K562 (cell line): Measurements from ENCODE around the gene KNOP1. TPM values are rescaled to one million over a fixed set of nuclear protein-coding genes. Genes with fewer than 3 reads are reported as not detected.

Source experiments
- ARID2 ChIP-seq: fragments of 450-650 bp; IDR thresholded peaks from 2 replicates; pipeline ENCODE4 v1.6.1; 2017; ENCODE audit warnings: antibody characterized with exemption, mild to moderate bottlenecking
- ESRRA ChIP-seq: fragments of 450-650 bp; IDR thresholded peaks from 2 replicates; pipeline ENCODE4 v1.6.1; 2014; ENCODE audit warnings: low read depth, mild to moderate bottlenecking, moderate library complexity, borderline replicate concordance
- GTF2A2 ChIP-seq: IDR thresholded peaks from 2 replicates; pipeline ENCODE4 v1.6.1; 2016; ENCODE audit warnings: mild to moderate bottlenecking, missing genetic modification characterization, missing compliant biosample characterization
- HES1 ChIP-seq: fragments of 450-650 bp; IDR thresholded peaks from 2 replicates; pipeline ENCODE4 v1.6.1; 2016; ENCODE audit warnings: low read depth, mild to moderate bottlenecking, moderate library complexity
- HEY1 ChIP-seq: fragments of 250-450 bp; sonication (Bioruptor Pico); IDR thresholded peaks from 2 replicates; pipeline ENCODE4 v1.5.0; 2020; ENCODE audit warnings: mild to moderate bottlenecking, moderate library complexity, borderline replicate concordance
- HMG20B ChIP-seq: fragments of 250-450 bp; sonication (Bioruptor Pico); IDR thresholded peaks from 2 replicates; pipeline ENCODE4 v1.5.0; 2021; ENCODE audit warnings: mild to moderate bottlenecking
- MEIS2 ChIP-seq: fragments of 450-650 bp; IDR thresholded peaks from 2 replicates; pipeline ENCODE4 v1.6.1; 2014; ENCODE audit warnings: mild to moderate bottlenecking; ENCODE audit not compliant: partially characterized antibody
- MIER1 ChIP-seq: fragments of 450-650 bp; IDR thresholded peaks from 2 replicates; pipeline ENCODE4 v1.6.1; 2016; ENCODE audit warnings: antibody characterized with exemption, mild to moderate bottlenecking, low read depth
- PHF20 ChIP-seq: fragments of 450-650 bp; IDR thresholded peaks from 2 replicates; pipeline ENCODE4 v1.6.1; 2018; ENCODE audit not compliant: partially characterized antibody
- PHF8 ChIP-seq: fragments of 200-600 bp; sonication (generic); IDR thresholded peaks from 2 replicates; pipeline ENCODE4 v1.6.1; 2012; ENCODE audit warnings: mixed run types, mild to moderate bottlenecking, inconsistent platforms, low read length, moderate library complexity, borderline replicate concordance
- PPARD ChIP-seq: fragments of 250-450 bp; sonication (Bioruptor Pico); IDR thresholded peaks from 2 replicates; pipeline ENCODE4 v1.8.0; 2022; ENCODE audit warnings: inconsistent platforms, mild to moderate bottlenecking, moderate library complexity
- RBM25 ChIP-seq: fragments of 200-400 bp; formaldehyde crosslinking; IDR thresholded peaks from 2 replicates; pipeline ENCODE4 v1.6.1; 2018; ENCODE audit warnings: low read length, low read depth, moderate library complexity; ENCODE audit not compliant: severe bottlenecking
- SMAD1 ChIP-seq: fragments of 150-350 bp; IDR thresholded peaks from 2 replicates; pipeline ENCODE4 v1.6.1; 2014; ENCODE audit warnings: low read length, low read depth; ENCODE audit not compliant: partially characterized antibody
- TARDBP ChIP-seq: fragments of 450-650 bp; IDR thresholded peaks from 2 replicates; pipeline ENCODE4 v1.6.1; 2016
- TSC22D4 ChIP-seq: fragments of 450-650 bp; IDR thresholded peaks from 2 replicates; pipeline ENCODE4 v1.6.1; 2016; ENCODE audit warnings: missing genetic modification characterization, missing biosample characterization, control low read depth
- ZNF133 ChIP-seq: fragments of 250-450 bp; sonication (Bioruptor Pico); IDR thresholded peaks from 2 replicates; pipeline ENCODE4 v1.4.0; 2020; ENCODE audit warnings: mild to moderate bottlenecking
- ZNF224 ChIP-seq: sonication (generic); formaldehyde crosslinking; IDR thresholded peaks from 2 replicates; pipeline ENCODE4 v1.8.0; 2022; ENCODE audit warnings: mild to moderate bottlenecking, missing genetic modification reagents
- ZNF507 ChIP-seq: conservative IDR thresholded peaks from 2 replicates; pipeline ENCODE4 v1.6.1; 2017; ENCODE audit warnings: missing genetic modification characterization, missing compliant biosample characterization
- polyA plus RNA-seq, 8 experiments: library from polyadenylated mRNA; depleted of rRNA in 4 of 8; stranded (reverse) in 5 of 8; unstranded in 3 of 8; fragments of >200 nt; fragmentation: Nextera tagmentation in 2 of 8; fragmentation: Illumina TruSeq in 1 of 8; extraction: Ambion mirVana in 2 of 8; extraction: Trizol in 1 of 8; gene quantifications; 2 replicates each; pipeline versions ENCODE4 v1.2.1 to v1.2.3, GENCODE V29; 2011 to 2014; ENCODE audit warnings: inconsistent platforms in 1 of 8, missing spikeins in 1 of 8
- total RNA-seq, 7 experiments: library from RNA; depleted of rRNA in 6 of 7; stranded (reverse); fragments of >200 nt in 6 of 7; fragmentation: Illumina TruSeq in 2 of 7; extraction: Trizol in 2 of 7; gene quantifications; 2 replicates each; pipeline versions ENCODE4 v1.2.1 to v1.2.3, GENCODE V29; 2011 to 2021; ENCODE audit warnings: low replicate concordance in 1 of 7
- TF ChIP-seq, protein P1 (sequence below): IDR thresholded peaks from 2 replicates; pipeline ENCODE4 v1.6.1; 2011; ENCODE audit not compliant: insufficient read length; ENCODE audit errors: extremely low read depth
- TF ChIP-seq, protein P2 (sequence below): sonication (generic); formaldehyde crosslinking; IDR thresholded peaks from 2 replicates; pipeline ENCODE4 v1.8.0; 2022; ENCODE audit warnings: mild to moderate bottlenecking, missing genetic modification reagents
- TF ChIP-seq, protein P3 (sequence below), 2 experiments: fragments of 450-650 bp in 1 of 2; IDR thresholded peaks; 2 replicates each; pipeline ENCODE4 v1.6.1; 2011 to 2017; ENCODE audit warnings: low read depth in 2 of 2, antibody characterized with exemption in 1 of 2, borderline replicate concordance in 1 of 2, low read length in 1 of 2, mild to moderate bottlenecking in 1 of 2, mixed read lengths in 1 of 2; ENCODE audit not compliant: control insufficient read depth in 1 of 2

Gene KNOP1
- total and polyA plus RNA-seq, 9 of the 15 experiments (the other 6 are each of a cell fraction or from before 2014, with no cell fraction given), result 22.4 to 57.6 (median 39.3) TPM

- TF ChIP-seq, protein P1, sequence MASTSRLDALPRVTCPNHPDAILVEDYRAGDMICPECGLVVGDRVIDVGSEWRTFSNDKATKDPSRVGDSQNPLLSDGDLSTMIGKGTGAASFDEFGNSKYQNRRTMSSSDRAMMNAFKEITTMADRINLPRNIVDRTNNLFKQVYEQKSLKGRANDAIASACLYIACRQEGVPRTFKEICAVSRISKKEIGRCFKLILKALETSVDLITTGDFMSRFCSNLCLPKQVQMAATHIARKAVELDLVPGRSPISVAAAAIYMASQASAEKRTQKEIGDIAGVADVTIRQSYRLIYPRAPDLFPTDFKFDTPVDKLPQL, result no peak
- no peak for TF ChIP-seq SMAD1
- TF ChIP-seq TARDBP, result no peak
- TF ChIP-seq PPARD (CRISPR knock-in tag), result no peak
- TF ChIP-seq ZNF507 (tag), result no peak
- no peak for TF ChIP-seq PHF20
- TF ChIP-seq ZNF133, result no peak
- TF ChIP-seq, protein P2, sequence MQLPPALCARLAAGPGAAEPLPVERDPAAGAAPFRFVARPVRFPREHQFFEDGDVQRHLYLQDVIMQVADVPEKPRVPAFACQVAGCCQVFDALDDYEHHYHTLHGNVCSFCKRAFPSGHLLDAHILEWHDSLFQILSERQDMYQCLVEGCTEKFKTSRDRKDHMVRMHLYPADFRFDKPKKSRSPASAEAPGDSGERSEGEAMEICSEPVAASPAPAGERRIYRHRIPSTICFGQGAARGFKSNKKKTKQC (CRISPR knock-in tag), result no peak
- peak; percentile 24 for TF ChIP-seq MEIS2
- TF ChIP-seq ARID2, result no peak
- no peak for TF ChIP-seq HES1
- no peak for TF ChIP-seq ZNF224
- TF ChIP-seq ESRRA, result no peak
- TF ChIP-seq MIER1, result no peak
- no peak for TF ChIP-seq GTF2A2 (tag)
- TF ChIP-seq, protein P3, sequence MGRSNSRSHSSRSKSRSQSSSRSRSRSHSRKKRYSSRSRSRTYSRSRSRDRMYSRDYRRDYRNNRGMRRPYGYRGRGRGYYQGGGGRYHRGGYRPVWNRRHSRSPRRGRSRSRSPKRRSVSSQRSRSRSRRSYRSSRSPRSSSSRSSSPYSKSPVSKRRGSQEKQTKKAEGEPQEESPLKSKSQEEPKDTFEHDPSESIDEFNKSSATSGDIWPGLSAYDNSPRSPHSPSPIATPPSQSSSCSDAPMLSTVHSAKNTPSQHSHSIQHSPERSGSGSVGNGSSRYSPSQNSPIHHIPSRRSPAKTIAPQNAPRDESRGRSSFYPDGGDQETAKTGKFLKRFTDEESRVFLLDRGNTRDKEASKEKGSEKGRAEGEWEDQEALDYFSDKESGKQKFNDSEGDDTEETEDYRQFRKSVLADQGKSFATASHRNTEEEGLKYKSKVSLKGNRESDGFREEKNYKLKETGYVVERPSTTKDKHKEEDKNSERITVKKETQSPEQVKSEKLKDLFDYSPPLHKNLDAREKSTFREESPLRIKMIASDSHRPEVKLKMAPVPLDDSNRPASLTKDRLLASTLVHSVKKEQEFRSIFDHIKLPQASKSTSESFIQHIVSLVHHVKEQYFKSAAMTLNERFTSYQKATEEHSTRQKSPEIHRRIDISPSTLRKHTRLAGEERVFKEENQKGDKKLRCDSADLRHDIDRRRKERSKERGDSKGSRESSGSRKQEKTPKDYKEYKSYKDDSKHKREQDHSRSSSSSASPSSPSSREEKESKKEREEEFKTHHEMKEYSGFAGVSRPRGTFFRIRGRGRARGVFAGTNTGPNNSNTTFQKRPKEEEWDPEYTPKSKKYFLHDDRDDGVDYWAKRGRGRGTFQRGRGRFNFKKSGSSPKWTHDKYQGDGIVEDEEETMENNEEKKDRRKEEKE (IDR thresholded peaks at IDR 0.05; ENCODE audit: borderline replicate concordance in 1 of 2, control insufficient read depth in 1 of 2, low read depth in 2 of 2, low read length in 1 of 2), result no peak
- TF ChIP-seq HMG20B (CRISPR knock-in tag), result no peak
- no peak for TF ChIP-seq HEY1 (CRISPR knock-in tag)
- TF ChIP-seq PHF8, result no peak
- no peak for TF ChIP-seq TSC22D4 (tag)
- no peak for TF ChIP-seq RBM25
These were observed 21.7 kb downstream of the KNOP1 start (continued) for GRCh38 chr16:19696328-19696727.
